ENCODE data around the gene CDK12.

DNA sequence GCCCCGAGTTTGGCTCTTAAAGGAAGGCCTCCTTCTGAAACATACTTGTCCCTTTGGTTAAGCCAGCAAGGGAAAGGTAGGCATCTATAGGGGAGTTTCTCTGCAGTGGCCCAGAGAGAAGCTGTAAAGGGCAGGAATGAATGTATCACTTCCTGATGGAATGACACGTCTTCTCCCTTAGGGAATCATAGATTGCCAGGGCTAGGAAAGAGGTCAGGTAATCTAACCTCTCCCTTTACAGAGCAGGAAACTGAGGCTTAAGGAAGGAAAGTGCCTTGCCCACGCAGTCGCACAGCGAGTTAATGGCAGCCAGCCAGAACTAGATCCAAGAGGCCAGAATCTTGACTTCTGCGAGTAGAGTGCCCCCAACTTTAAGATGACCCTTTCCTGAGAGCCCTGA, 80.4 kb downstream of the CDK12 start:
- TF ChIP-seq, protein P1, sequence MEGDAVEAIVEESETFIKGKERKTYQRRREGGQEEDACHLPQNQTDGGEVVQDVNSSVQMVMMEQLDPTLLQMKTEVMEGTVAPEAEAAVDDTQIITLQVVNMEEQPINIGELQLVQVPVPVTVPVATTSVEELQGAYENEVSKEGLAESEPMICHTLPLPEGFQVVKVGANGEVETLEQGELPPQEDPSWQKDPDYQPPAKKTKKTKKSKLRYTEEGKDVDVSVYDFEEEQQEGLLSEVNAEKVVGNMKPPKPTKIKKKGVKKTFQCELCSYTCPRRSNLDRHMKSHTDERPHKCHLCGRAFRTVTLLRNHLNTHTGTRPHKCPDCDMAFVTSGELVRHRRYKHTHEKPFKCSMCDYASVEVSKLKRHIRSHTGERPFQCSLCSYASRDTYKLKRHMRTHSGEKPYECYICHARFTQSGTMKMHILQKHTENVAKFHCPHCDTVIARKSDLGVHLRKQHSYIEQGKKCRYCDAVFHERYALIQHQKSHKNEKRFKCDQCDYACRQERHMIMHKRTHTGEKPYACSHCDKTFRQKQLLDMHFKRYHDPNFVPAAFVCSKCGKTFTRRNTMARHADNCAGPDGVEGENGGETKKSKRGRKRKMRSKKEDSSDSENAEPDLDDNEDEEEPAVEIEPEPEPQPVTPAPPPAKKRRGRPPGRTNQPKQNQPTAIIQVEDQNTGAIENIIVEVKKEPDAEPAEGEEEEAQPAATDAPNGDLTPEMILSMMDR (IDR thresholded peaks at IDR 0.05; ENCODE audit: low read depth, low read length, missing input control): no peak
- TF ChIP-seq, protein P2, sequence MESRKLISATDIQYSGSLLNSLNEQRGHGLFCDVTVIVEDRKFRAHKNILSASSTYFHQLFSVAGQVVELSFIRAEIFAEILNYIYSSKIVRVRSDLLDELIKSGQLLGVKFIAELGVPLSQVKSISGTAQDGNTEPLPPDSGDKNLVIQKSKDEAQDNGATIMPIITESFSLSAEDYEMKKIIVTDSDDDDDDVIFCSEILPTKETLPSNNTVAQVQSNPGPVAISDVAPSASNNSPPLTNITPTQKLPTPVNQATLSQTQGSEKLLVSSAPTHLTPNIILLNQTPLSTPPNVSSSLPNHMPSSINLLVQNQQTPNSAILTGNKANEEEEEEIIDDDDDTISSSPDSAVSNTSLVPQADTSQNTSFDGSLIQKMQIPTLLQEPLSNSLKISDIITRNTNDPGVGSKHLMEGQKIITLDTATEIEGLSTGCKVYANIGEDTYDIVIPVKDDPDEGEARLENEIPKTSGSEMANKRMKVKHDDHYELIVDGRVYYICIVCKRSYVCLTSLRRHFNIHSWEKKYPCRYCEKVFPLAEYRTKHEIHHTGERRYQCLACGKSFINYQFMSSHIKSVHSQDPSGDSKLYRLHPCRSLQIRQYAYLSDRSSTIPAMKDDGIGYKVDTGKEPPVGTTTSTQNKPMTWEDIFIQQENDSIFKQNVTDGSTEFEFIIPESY (IDR thresholded peaks at IDR 0.05): no peak
- TF ChIP-seq, protein P3, sequence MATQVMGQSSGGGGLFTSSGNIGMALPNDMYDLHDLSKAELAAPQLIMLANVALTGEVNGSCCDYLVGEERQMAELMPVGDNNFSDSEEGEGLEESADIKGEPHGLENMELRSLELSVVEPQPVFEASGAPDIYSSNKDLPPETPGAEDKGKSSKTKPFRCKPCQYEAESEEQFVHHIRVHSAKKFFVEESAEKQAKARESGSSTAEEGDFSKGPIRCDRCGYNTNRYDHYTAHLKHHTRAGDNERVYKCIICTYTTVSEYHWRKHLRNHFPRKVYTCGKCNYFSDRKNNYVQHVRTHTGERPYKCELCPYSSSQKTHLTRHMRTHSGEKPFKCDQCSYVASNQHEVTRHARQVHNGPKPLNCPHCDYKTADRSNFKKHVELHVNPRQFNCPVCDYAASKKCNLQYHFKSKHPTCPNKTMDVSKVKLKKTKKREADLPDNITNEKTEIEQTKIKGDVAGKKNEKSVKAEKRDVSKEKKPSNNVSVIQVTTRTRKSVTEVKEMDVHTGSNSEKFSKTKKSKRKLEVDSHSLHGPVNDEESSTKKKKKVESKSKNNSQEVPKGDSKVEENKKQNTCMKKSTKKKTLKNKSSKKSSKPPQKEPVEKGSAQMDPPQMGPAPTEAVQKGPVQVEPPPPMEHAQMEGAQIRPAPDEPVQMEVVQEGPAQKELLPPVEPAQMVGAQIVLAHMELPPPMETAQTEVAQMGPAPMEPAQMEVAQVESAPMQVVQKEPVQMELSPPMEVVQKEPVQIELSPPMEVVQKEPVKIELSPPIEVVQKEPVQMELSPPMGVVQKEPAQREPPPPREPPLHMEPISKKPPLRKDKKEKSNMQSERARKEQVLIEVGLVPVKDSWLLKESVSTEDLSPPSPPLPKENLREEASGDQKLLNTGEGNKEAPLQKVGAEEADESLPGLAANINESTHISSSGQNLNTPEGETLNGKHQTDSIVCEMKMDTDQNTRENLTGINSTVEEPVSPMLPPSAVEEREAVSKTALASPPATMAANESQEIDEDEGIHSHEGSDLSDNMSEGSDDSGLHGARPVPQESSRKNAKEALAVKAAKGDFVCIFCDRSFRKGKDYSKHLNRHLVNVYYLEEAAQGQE (IDR thresholded peaks at IDR 0.05): no peak
- TF ChIP-seq, protein P4, sequence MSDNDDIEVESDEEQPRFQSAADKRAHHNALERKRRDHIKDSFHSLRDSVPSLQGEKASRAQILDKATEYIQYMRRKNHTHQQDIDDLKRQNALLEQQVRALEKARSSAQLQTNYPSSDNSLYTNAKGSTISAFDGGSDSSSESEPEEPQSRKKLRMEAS (IDR thresholded peaks at IDR 0.05): no peak
- TF ChIP-seq TAF1 (conservative IDR thresholded peaks at IDR 0.05) (no peak), SP1 (IDR thresholded peaks at IDR 0.05) (no peak), GABPA (IDR thresholded peaks at IDR 0.05 in 1 of 2, conservative IDR thresholded peaks at IDR 0.05 in 1 of 2) (no peak), EGR1 (IDR thresholded peaks at IDR 0.05; ENCODE audit: low read depth in 2 of 2) (no peak), JUND (IDR thresholded peaks at IDR 0.05) (no peak), HNF4G (IDR thresholded peaks at IDR 0.05) (no peak)
- TF ChIP-seq, protein P5, sequence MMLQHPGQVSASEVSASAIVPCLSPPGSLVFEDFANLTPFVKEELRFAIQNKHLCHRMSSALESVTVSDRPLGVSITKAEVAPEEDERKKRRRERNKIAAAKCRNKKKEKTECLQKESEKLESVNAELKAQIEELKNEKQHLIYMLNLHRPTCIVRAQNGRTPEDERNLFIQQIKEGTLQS (IDR thresholded peaks at IDR 0.05): no peak

Measured in liver (tissue), 3 donors.